K562 (cell line): ENCODE data around the gene DMD. TPM values are rescaled to one million over a fixed set of nuclear protein-coding genes. Genes with fewer than 3 reads are reported as not detected.
A peak's percentile ranks its signal among the peaks of the same experiment; 100 is the strongest.

ENCODE experiments used
- ARID2 ChIP-seq: fragments of 450-650 bp; IDR thresholded peaks from 2 replicates; pipeline ENCODE4 v1.6.1; 2017; ENCODE audit warnings: antibody characterized with exemption, mild to moderate bottlenecking
- CGGBP1 ChIP-seq: fragments of 250-450 bp; sonication (Bioruptor Pico); IDR thresholded peaks from 2 replicates; pipeline ENCODE4 v1.9.0; 2021; ENCODE audit warnings: mild to moderate bottlenecking
- CHD2 ChIP-seq: IDR thresholded peaks from 2 replicates; pipeline ENCODE4 v1.6.1; 2011; ENCODE audit warnings: low read depth, low read length
- CREB3L1 ChIP-seq: fragments of 450-650 bp; IDR thresholded peaks from 2 replicates; pipeline ENCODE4 v1.6.1; 2014; ENCODE audit warnings: low read depth, mild to moderate bottlenecking, moderate library complexity, borderline replicate concordance
- ZC3H4 ChIP-seq: sonication (generic); formaldehyde crosslinking; IDR thresholded peaks from 2 replicates; pipeline ENCODE4 v1.9.0; 2021; ENCODE audit warnings: missing genetic modification reagents, borderline replicate concordance
- ZKSCAN8 ChIP-seq: fragments of 200-800 bp; sonication (Bioruptor generic); IDR thresholded peaks from 2 replicates; pipeline ENCODE4 v1.6.1; 2016; ENCODE audit warnings: missing genetic modification characterization, missing compliant biosample characterization
- ZNF589 ChIP-seq: fragments of 200-800 bp; sonication (Bioruptor generic); IDR thresholded peaks from 2 replicates; pipeline ENCODE4 v1.6.1; 2016; ENCODE audit warnings: low read depth, missing genetic modification characterization, missing compliant biosample characterization
- ZNF707 ChIP-seq: fragments of 250-450 bp; sonication (Bioruptor Pico); conservative IDR thresholded peaks from 2 replicates; pipeline ENCODE4 v1.8.0; 2022; ENCODE audit warnings: inconsistent platforms, mild to moderate bottlenecking, moderate library complexity
- polyA plus RNA-seq, 8 experiments: library from polyadenylated mRNA; depleted of rRNA in 4 of 8; stranded (reverse) in 5 of 8; unstranded in 3 of 8; fragments of >200 nt; fragmentation: Nextera tagmentation in 2 of 8; fragmentation: Illumina TruSeq in 1 of 8; extraction: Ambion mirVana in 2 of 8; extraction: Trizol in 1 of 8; gene quantifications; 2 replicates each; pipeline versions ENCODE4 v1.2.1 to v1.2.3, GENCODE V29; 2011 to 2014; ENCODE audit warnings: inconsistent platforms in 1 of 8, missing spikeins in 1 of 8
- total RNA-seq, 7 experiments: library from RNA; depleted of rRNA in 6 of 7; stranded (reverse); fragments of >200 nt in 6 of 7; fragmentation: Illumina TruSeq in 2 of 7; extraction: Trizol in 2 of 7; gene quantifications; 2 replicates each; pipeline versions ENCODE4 v1.2.1 to v1.2.3, GENCODE V29; 2011 to 2021; ENCODE audit warnings: low replicate concordance in 1 of 7
- TF ChIP-seq, protein P1 (sequence below): sonication (generic); formaldehyde crosslinking; IDR thresholded peaks from 2 replicates; pipeline ENCODE4 v1.8.0; 2023; ENCODE audit warnings: missing genetic modification reagents, mild to moderate bottlenecking, borderline replicate concordance
- TF ChIP-seq, protein P2 (sequence below), 2 experiments: IDR thresholded peaks in 1 of 2; conservative IDR thresholded peaks in 1 of 2; 2 replicates each; pipeline ENCODE4 v1.6.1; 2016; ENCODE audit warnings: low read depth in 2 of 2, mild to moderate bottlenecking in 1 of 2, missing compliant biosample characterization in 1 of 2, missing genetic modification characterization in 1 of 2, moderate library complexity in 1 of 2
- TF ChIP-seq, protein P3 (sequence below): IDR thresholded peaks from 3 replicates; pipeline ENCODE4 v1.6.1; 2011; ENCODE audit warnings: borderline replicate concordance, mild to moderate bottlenecking; ENCODE audit not compliant: insufficient read length, insufficient read depth

The DMD gene
- total and polyA plus RNA-seq, 9 of the 15 experiments (the other 6 are each of a cell fraction or from before 2014, with no cell fraction given), result 3.8 to 20.4 (median 11.4) TPM

DNA sequence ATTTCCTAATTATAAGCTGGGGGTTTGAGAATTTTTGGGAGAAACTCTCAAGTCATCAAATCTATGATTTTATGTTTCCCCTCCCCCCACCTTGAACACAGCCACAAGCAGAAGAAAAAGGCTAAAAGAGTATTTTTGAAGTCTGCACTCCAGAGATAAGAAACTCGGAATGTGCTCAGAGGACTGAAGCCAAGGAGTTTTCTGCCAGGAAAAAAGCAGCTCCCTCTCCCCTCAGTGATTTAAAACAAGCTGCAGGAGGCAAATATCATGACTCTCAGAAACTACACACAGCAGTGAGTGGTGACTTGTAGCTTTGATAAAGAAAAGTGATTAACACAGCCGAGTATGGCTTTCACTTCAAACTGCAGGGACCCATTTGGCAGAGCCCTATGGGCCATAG is 1339.3 kb downstream of the DMD start (continued):
- TF ChIP-seq, protein P1, sequence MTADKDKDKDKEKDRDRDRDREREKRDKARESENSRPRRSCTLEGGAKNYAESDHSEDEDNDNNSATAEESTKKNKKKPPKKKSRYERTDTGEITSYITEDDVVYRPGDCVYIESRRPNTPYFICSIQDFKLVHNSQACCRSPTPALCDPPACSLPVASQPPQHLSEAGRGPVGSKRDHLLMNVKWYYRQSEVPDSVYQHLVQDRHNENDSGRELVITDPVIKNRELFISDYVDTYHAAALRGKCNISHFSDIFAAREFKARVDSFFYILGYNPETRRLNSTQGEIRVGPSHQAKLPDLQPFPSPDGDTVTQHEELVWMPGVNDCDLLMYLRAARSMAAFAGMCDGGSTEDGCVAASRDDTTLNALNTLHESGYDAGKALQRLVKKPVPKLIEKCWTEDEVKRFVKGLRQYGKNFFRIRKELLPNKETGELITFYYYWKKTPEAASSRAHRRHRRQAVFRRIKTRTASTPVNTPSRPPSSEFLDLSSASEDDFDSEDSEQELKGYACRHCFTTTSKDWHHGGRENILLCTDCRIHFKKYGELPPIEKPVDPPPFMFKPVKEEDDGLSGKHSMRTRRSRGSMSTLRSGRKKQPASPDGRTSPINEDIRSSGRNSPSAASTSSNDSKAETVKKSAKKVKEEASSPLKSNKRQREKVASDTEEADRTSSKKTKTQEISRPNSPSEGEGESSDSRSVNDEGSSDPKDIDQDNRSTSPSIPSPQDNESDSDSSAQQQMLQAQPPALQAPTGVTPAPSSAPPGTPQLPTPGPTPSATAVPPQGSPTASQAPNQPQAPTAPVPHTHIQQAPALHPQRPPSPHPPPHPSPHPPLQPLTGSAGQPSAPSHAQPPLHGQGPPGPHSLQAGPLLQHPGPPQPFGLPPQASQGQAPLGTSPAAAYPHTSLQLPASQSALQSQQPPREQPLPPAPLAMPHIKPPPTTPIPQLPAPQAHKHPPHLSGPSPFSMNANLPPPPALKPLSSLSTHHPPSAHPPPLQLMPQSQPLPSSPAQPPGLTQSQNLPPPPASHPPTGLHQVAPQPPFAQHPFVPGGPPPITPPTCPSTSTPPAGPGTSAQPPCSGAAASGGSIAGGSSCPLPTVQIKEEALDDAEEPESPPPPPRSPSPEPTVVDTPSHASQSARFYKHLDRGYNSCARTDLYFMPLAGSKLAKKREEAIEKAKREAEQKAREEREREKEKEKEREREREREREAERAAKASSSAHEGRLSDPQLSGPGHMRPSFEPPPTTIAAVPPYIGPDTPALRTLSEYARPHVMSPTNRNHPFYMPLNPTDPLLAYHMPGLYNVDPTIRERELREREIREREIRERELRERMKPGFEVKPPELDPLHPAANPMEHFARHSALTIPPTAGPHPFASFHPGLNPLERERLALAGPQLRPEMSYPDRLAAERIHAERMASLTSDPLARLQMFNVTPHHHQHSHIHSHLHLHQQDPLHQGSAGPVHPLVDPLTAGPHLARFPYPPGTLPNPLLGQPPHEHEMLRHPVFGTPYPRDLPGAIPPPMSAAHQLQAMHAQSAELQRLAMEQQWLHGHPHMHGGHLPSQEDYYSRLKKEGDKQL (CRISPR knock-in tag), result no peak
- TF ChIP-seq CHD2 (no peak), CREB3L1 (no peak), ZNF707 (CRISPR knock-in tag) (no peak), ARID2 (no peak), ZC3H4 (CRISPR knock-in tag) (no peak), ZNF589 (CRISPR knock-in tag) (no peak), ZKSCAN8 (no peak), CGGBP1 (CRISPR knock-in tag) (no peak)
- TF ChIP-seq, protein P2, sequence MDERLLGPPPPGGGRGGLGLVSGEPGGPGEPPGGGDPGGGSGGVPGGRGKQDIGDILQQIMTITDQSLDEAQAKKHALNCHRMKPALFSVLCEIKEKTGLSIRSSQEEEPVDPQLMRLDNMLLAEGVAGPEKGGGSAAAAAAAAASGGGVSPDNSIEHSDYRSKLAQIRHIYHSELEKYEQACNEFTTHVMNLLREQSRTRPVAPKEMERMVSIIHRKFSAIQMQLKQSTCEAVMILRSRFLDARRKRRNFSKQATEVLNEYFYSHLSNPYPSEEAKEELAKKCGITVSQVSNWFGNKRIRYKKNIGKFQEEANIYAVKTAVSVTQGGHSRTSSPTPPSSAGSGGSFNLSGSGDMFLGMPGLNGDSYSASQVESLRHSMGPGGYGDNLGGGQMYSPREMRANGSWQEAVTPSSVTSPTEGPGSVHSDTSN (CRISPR knock-in tag; IDR thresholded peaks at IDR 0.05; ENCODE audit: low read depth), result no peak
- TF ChIP-seq, protein P2 (tag; conservative IDR thresholded peaks at IDR 0.05; ENCODE audit: low read depth), result peak; percentile 71
- TF ChIP-seq, protein P3, sequence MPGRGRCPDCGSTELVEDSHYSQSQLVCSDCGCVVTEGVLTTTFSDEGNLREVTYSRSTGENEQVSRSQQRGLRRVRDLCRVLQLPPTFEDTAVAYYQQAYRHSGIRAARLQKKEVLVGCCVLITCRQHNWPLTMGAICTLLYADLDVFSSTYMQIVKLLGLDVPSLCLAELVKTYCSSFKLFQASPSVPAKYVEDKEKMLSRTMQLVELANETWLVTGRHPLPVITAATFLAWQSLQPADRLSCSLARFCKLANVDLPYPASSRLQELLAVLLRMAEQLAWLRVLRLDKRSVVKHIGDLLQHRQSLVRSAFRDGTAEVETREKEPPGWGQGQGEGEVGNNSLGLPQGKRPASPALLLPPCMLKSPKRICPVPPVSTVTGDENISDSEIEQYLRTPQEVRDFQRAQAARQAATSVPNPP, result no peak
